HepG2 (cell line): ENCODE results near the gene NCKAP5L. TPM values are rescaled to one million over a fixed set of nuclear protein-coding genes. Genes with fewer than 3 reads are reported as not detected.

ENCODE experiments used
- GPN1 ChIP-seq: sonication (generic); formaldehyde crosslinking; IDR thresholded peaks from 2 replicates; pipeline ENCODE4 v1.5.1; 2020; ENCODE audit warnings: missing genetic modification reagents, borderline replicate concordance
- HES4 ChIP-seq: sonication (generic); formaldehyde crosslinking; IDR thresholded peaks from 2 replicates; pipeline ENCODE4 v1.9.0; 2021; ENCODE audit warnings: mild to moderate bottlenecking, missing genetic modification reagents, borderline replicate concordance
- KDM2A ChIP-seq: sonication (generic); formaldehyde crosslinking; IDR thresholded peaks from 2 replicates; pipeline ENCODE4 v1.4.0; 2020; ENCODE audit warnings: low read depth, missing genetic modification reagents, borderline replicate concordance
- LCORL ChIP-seq, 2 experiments: fragments of 450-650 bp in 1 of 2; sonication (generic) in 1 of 2; formaldehyde crosslinking in 1 of 2; IDR thresholded peaks; 2 replicates each; pipeline versions ENCODE4 v1.5.0 to v1.6.1; 2017 to 2020; ENCODE audit warnings: antibody characterized with exemption in 1 of 2, missing genetic modification reagents in 1 of 2
- MXI1 ChIP-seq: IDR thresholded peaks from 3 replicates; pipeline ENCODE4 v1.6.1; 2012; ENCODE audit warnings: low read depth, low read length, inconsistent platforms, borderline replicate concordance
- RAD21 ChIP-seq: fragments of 450-650 bp; formaldehyde crosslinking; IDR thresholded peaks from 2 replicates; pipeline ENCODE4 v1.5.0; 2020; ENCODE audit warnings: mild to moderate bottlenecking
- SOX6 ChIP-seq, 2 experiments: fragments of 450-650 bp in 1 of 2; sonication (generic) in 1 of 2; formaldehyde crosslinking in 1 of 2; IDR thresholded peaks; 2 replicates each; pipeline versions ENCODE4 v1.4.0 to v1.6.1; 2017 to 2020; ENCODE audit warnings: antibody characterized with exemption in 1 of 2, mild to moderate bottlenecking in 1 of 2, missing genetic modification reagents in 1 of 2
- STAG1 ChIP-seq: sonication (generic); formaldehyde crosslinking; IDR thresholded peaks from 2 replicates; pipeline ENCODE4 v1.4.0; 2020; ENCODE audit warnings: missing genetic modification reagents
- ZFX ChIP-seq: sonication (generic); formaldehyde crosslinking; IDR thresholded peaks from 2 replicates; pipeline ENCODE4 v1.4.0; 2020; ENCODE audit warnings: mild to moderate bottlenecking, low read depth, missing genetic modification reagents, moderate library complexity
- ZNF260 ChIP-seq: sonication (generic); formaldehyde crosslinking; IDR thresholded peaks from 2 replicates; pipeline ENCODE4 v1.4.0; 2020; ENCODE audit warnings: missing genetic modification reagents, low read depth, mild to moderate bottlenecking, borderline replicate concordance
- polyA plus RNA-seq, 8 experiments: library from polyadenylated mRNA; depleted of rRNA in 3 of 8; stranded (reverse) in 7 of 8; unstranded in 1 of 8; fragments of >200 nt; fragmentation: Illumina TruSeq in 4 of 8; extraction: Trizol in 4 of 8; gene quantifications; 2 replicates each; pipeline versions ENCODE4 v1.2.1 to v1.2.3, GENCODE V29; 2011 to 2016; ENCODE audit warnings: low read depth in 4 of 8, missing spikeins in 1 of 8, mixed read lengths in 1 of 8; ENCODE audit not compliant: insufficient read depth in 1 of 8
- total RNA-seq, 5 experiments: library from RNA; depleted of rRNA; stranded (reverse); fragments of >200 nt; fragmentation: Illumina TruSeq; extraction: Trizol; gene quantifications; 2 replicates each; pipeline ENCODE4 v1.2.3, GENCODE V29; 2016; ENCODE audit warnings: low read depth in 1 of 5
- TF ChIP-seq, protein P1 (sequence below): sonication (generic); formaldehyde crosslinking; IDR thresholded peaks from 2 replicates; pipeline ENCODE4 v1.5.1; 2020; ENCODE audit warnings: mild to moderate bottlenecking, missing genetic modification reagents, moderate library complexity
- TF ChIP-seq, protein P2 (sequence below): sonication (generic); formaldehyde crosslinking; IDR thresholded peaks from 2 replicates; pipeline ENCODE4 v1.5.0; 2020; ENCODE audit warnings: mild to moderate bottlenecking, missing genetic modification reagents, moderate library complexity
- TF ChIP-seq, protein P3 (sequence below): sonication (generic); formaldehyde crosslinking; IDR thresholded peaks from 2 replicates; pipeline ENCODE4 v1.5.1; 2020; ENCODE audit warnings: mild to moderate bottlenecking, moderate library complexity, missing genetic modification reagents
- TF ChIP-seq, protein P4 (sequence below): sonication (generic); formaldehyde crosslinking; IDR thresholded peaks from 2 replicates; pipeline ENCODE4 v1.4.0; 2020; ENCODE audit warnings: mild to moderate bottlenecking, missing genetic modification reagents
- TF ChIP-seq, protein P5 (sequence below): sonication (generic); formaldehyde crosslinking; IDR thresholded peaks from 2 replicates; pipeline ENCODE4 v1.9.0; 2022; ENCODE audit warnings: missing genetic modification reagents, mild to moderate bottlenecking, borderline replicate concordance

NCKAP5L gene
- total and polyA plus RNA-seq, 2 of the 13 experiments (the other 11 are each of a cell fraction or from before 2014, with no cell fraction given) = 4.1 to 9.0 TPM

DNA sequence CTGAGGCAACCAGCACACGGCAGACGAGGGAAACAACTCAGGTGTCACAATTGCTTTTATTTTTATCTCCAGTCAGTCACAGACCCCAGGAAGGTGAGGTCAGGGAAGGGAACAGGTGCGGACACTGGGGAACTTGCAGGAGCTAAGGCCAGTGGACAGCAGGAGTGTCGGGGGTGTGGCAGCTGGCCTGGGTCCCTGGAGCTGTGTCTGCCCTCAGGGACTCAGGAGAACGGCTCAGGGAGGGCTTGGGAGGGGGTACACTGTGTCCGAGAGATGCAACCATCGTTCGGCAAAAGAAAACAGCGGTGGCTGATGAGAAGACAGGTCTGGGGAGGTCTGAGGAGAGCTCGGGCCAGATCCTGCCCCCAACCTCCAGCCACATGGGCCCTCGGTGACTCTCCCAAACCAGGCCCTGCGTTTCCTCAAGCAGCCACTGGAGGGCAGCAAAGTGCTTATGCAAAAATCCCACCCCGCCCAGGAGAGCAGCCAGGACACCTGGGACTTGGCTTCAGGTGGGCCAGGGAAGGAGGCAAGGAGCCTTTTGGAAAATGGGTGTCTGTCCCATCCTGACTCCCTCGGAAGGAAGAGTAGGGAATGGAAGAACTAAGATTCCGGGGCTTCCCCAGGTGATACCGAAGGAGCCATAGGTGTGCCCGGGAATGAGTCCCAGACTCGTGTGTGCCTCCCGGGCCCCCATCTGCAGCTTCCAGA lies 38.8 kb upstream of the NCKAP5L start (continued):
- TF ChIP-seq, protein P1, sequence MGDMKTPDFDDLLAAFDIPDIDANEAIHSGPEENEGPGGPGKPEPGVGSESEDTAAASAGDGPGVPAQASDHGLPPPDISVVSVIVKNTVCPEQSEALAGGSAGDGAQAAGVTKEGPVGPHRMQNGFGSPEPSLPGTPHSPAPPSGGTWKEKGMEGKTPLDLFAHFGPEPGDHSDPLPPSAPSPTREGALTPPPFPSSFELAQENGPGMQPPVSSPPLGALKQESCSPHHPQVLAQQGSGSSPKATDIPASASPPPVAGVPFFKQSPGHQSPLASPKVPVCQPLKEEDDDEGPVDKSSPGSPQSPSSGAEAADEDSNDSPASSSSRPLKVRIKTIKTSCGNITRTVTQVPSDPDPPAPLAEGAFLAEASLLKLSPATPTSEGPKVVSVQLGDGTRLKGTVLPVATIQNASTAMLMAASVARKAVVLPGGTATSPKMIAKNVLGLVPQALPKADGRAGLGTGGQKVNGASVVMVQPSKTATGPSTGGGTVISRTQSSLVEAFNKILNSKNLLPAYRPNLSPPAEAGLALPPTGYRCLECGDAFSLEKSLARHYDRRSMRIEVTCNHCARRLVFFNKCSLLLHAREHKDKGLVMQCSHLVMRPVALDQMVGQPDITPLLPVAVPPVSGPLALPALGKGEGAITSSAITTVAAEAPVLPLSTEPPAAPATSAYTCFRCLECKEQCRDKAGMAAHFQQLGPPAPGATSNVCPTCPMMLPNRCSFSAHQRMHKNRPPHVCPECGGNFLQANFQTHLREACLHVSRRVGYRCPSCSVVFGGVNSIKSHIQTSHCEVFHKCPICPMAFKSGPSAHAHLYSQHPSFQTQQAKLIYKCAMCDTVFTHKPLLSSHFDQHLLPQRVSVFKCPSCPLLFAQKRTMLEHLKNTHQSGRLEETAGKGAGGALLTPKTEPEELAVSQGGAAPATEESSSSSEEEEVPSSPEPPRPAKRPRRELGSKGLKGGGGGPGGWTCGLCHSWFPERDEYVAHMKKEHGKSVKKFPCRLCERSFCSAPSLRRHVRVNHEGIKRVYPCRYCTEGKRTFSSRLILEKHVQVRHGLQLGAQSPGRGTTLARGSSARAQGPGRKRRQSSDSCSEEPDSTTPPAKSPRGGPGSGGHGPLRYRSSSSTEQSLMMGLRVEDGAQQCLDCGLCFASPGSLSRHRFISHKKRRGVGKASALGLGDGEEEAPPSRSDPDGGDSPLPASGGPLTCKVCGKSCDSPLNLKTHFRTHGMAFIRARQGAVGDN (CRISPR knock-in tag) = peak; percentile 42; the same call in 1 of the 2 replicates
- peak; percentile 77 for TF ChIP-seq RAD21 (CRISPR knock-in tag)
- TF ChIP-seq, protein P2, sequence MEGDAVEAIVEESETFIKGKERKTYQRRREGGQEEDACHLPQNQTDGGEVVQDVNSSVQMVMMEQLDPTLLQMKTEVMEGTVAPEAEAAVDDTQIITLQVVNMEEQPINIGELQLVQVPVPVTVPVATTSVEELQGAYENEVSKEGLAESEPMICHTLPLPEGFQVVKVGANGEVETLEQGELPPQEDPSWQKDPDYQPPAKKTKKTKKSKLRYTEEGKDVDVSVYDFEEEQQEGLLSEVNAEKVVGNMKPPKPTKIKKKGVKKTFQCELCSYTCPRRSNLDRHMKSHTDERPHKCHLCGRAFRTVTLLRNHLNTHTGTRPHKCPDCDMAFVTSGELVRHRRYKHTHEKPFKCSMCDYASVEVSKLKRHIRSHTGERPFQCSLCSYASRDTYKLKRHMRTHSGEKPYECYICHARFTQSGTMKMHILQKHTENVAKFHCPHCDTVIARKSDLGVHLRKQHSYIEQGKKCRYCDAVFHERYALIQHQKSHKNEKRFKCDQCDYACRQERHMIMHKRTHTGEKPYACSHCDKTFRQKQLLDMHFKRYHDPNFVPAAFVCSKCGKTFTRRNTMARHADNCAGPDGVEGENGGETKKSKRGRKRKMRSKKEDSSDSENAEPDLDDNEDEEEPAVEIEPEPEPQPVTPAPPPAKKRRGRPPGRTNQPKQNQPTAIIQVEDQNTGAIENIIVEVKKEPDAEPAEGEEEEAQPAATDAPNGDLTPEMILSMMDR (CRISPR knock-in tag) = peak; percentile 95
- peak; percentile 54; the same call in 1 of the 2 replicates for TF ChIP-seq KDM2A (CRISPR knock-in tag)
- TF ChIP-seq GPN1 = no peak
- TF ChIP-seq STAG1 (CRISPR knock-in tag) = peak; percentile 84
- no peak for TF ChIP-seq ZNF260 (CRISPR knock-in tag)
- TF ChIP-seq SOX6 (IDR thresholded peaks at IDR 0.05) = no peak
- TF ChIP-seq SOX6 (CRISPR knock-in tag; IDR thresholded peaks at IDR 0.05) = 0 out of 2 replicates have a peak, but pooled peaks have one; percentile 11
- 0 out of 3 replicates have a peak, but pooled peaks have one; percentile 20 for TF ChIP-seq MXI1
- TF ChIP-seq, protein P3, sequence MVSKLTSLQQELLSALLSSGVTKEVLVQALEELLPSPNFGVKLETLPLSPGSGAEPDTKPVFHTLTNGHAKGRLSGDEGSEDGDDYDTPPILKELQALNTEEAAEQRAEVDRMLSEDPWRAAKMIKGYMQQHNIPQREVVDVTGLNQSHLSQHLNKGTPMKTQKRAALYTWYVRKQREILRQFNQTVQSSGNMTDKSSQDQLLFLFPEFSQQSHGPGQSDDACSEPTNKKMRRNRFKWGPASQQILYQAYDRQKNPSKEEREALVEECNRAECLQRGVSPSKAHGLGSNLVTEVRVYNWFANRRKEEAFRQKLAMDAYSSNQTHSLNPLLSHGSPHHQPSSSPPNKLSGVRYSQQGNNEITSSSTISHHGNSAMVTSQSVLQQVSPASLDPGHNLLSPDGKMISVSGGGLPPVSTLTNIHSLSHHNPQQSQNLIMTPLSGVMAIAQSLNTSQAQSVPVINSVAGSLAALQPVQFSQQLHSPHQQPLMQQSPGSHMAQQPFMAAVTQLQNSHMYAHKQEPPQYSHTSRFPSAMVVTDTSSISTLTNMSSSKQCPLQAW (CRISPR knock-in tag) = peak; percentile 27; the same call in 1 of the 2 replicates
- TF ChIP-seq, protein P4, sequence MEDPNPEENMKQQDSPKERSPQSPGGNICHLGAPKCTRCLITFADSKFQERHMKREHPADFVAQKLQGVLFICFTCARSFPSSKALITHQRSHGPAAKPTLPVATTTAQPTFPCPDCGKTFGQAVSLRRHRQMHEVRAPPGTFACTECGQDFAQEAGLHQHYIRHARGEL = no peak
- TF ChIP-seq ZFX (CRISPR knock-in tag) = peak; percentile 50
- no peak for TF ChIP-seq LCORL (IDR thresholded peaks at IDR 0.05)
- TF ChIP-seq LCORL (CRISPR knock-in tag; IDR thresholded peaks at IDR 0.05) = peak; percentile 38; the same call in 1 of the 2 replicates
- no peak for TF ChIP-seq HES4 (CRISPR knock-in tag)
- TF ChIP-seq, protein P5, sequence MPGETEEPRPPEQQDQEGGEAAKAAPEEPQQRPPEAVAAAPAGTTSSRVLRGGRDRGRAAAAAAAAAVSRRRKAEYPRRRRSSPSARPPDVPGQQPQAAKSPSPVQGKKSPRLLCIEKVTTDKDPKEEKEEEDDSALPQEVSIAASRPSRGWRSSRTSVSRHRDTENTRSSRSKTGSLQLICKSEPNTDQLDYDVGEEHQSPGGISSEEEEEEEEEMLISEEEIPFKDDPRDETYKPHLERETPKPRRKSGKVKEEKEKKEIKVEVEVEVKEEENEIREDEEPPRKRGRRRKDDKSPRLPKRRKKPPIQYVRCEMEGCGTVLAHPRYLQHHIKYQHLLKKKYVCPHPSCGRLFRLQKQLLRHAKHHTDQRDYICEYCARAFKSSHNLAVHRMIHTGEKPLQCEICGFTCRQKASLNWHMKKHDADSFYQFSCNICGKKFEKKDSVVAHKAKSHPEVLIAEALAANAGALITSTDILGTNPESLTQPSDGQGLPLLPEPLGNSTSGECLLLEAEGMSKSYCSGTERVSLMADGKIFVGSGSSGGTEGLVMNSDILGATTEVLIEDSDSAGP (CRISPR knock-in tag) = peak; percentile 28; the same call in 1 of the 2 replicates
